Testis (tissue), 3 donors: ENCODE measurements around the gene TPO. TPM values are rescaled to one million over a fixed set of nuclear protein-coding genes. Genes with fewer than 3 reads are reported as not detected.
"Not testable (repeated sequence)": the region's sequence is repeated elsewhere in the genome, so short reads cannot be mapped to it uniquely, and the experiment has no call there.

Source experiments
- DNase-seq: peaks from one replicate; pipeline ENCODE4 v3.0.0-alpha.2; 2019
- H3K27ac ChIP-seq, 2 donors: fragments of 200-600 bp; sonication (generic); one replicate each; pipeline ENCODE4 v1.5.1; 2019
- H3K27me3 ChIP-seq: fragments of 200-600 bp; sonication (generic); one replicate; pipeline ENCODE4 v1.5.1; 2019
- H3K36me3 ChIP-seq: fragments of 200-600 bp; sonication (generic); one replicate; pipeline ENCODE4 v1.5.1; 2017; ENCODE audit warnings: low read depth; ENCODE audit errors: missing control alignments
- H3K4me1 ChIP-seq: fragments of 200-600 bp; sonication (generic); one replicate; pipeline ENCODE4 v1.5.1; 2019
- H3K4me3 ChIP-seq, 2 donors: fragments of 200-600 bp; sonication (generic); one replicate each; pipeline ENCODE4 v1.5.1; 2017 to 2019
- H3K9me3 ChIP-seq: fragments of 200-600 bp; sonication (generic); one replicate; pipeline ENCODE4 v1.5.1; 2017
- CTCF ChIP-seq, 3 experiments: fragments of 450-650 bp in 2 of 3; fragments of 200-600 bp in 1 of 3; sonication (generic) in 1 of 3; IDR thresholded peaks; one replicate each; pipeline ENCODE4 v1.5.1; 2016 to 2019; ENCODE audit warnings: antibody characterized with exemption in 3 of 3, mild to moderate bottlenecking in 2 of 3, moderate library complexity in 1 of 3
- POLR2A ChIP-seq: fragments of 450-650 bp; IDR thresholded peaks from one replicate; pipeline ENCODE4 v1.6.1; 2017; ENCODE audit warnings: antibody characterized with exemption, mild to moderate bottlenecking, moderate library complexity
- whole genome bisulfite sequencing, 2 donors: methylation state at CpG; one replicate each; pipeline ENCODE4 v1.1.5; 2018; 5-methylcytosine and 5-hydroxymethylcytosine counted together
- intact Hi-C: fragments of 100-400 bp; cut with DNase I; formaldehyde crosslinking; loops from one replicate; pipeline ENCODE4 v1.15.1; 2023; ENCODE audit warnings: low total_unique reads
- polyA plus RNA-seq: library from polyadenylated mRNA; stranded (reverse); fragments of 350-450 nt; fragmentation: Illumina TruSeq; extraction: RNeasy Lipid Tissue Mini Kit (QIAGEN cat#74804); gene quantifications from one replicate; pipeline ENCODE4 v1.2.3, GENCODE V29; 2014; ENCODE audit warnings: low read depth, low replicate concordance; ENCODE audit not compliant: insufficient read depth
- total RNA-seq, 2 donors: library from RNA; depleted of rRNA; stranded (reverse); fragments of >200 nt; gene quantifications; one replicate each; pipeline ENCODE4 v1.2.3, GENCODE V29; 2016

TPO gene
- total and polyA plus RNA-seq, 3 donors from 2014 or later, result 2.9 to 5.6 (median 2.9) TPM

- Histone ChIP-seq H3K4me3 (no peak overlapping the region), H3K27ac (no peak overlapping the region)
- TF ChIP-seq CTCF (IDR thresholded peaks at IDR 0.05) (no peak), POLR2A (no peak)
Observed at GRCh38 chr2:1377473-1377872, 35.8 kb upstream of the TPO start.

GRCh38 chr2:1378456-1379150 is 34.7 kb upstream of the TPO start:
- peaks cover 2% of the 10 kb centered on the region for H3K4me1 ChIP-seq
- 78 to 91% methylated on average over 9 to 17 of the region's 17 CpGs for WGBS, 2 donors
- no peak for DNase-seq
- H3K9me3 ChIP-seq, result no peaks in the 10 kb centered on the region
- intact Hi-C loops, result no loop called here
- no peaks in the 10 kb centered on the region for H3K27me3 ChIP-seq
- no peak overlapping the region for H3K27ac ChIP-seq
- TF ChIP-seq POLR2A (no peak), CTCF (IDR thresholded peaks at IDR 0.05) (no peak)
- no peaks in the 10 kb centered on the region for H3K36me3 ChIP-seq
- H3K4me3 ChIP-seq, result no peak overlapping the region

More at GRCh38 chr2:1377473-1377872, 35.8 kb upstream of the TPO start:
- 90 to 93% methylated on average over 5 to 6 of the region's 6 CpGs for WGBS, 2 donors
- intact Hi-C loops, result no loop called here
- Histone ChIP-seq H3K4me1 (peaks cover 2% of the 10 kb centered on the region), H3K36me3 (no peaks in the 10 kb centered on the region), H3K27me3 (no peaks in the 10 kb centered on the region), H3K9me3 (no peaks in the 10 kb centered on the region)
- no peak for DNase-seq

- H3K36me3 ChIP-seq, result no peaks in the 10 kb centered on the region
- no peak overlapping the region for H3K27ac ChIP-seq
- no peak for DNase-seq
- no peak overlapping the region for H3K4me3 ChIP-seq
- no peaks in the 10 kb centered on the region for H3K27me3 ChIP-seq
- H3K4me1 ChIP-seq, result no peaks in the 10 kb centered on the region
- intact Hi-C loops, result no loop called here
- WGBS, 2 donors, result 91 to 96% methylated on average over 3 of the region's 3 CpGs
- TF ChIP-seq CTCF (IDR thresholded peaks at IDR 0.05) (no peak), POLR2A (no peak)
- no peaks in the 10 kb centered on the region for H3K9me3 ChIP-seq
Observed at GRCh38 chr2:1381644-1382043, 31.6 kb upstream of the TPO start.

GRCh38 chr2:1387954-1388725 is 25.1 kb upstream of the TPO start:
- 90 to 91% methylated on average over 12 to 18 of the region's 18 CpGs for WGBS, 2 donors
- DNase-seq, H3K4me1 ChIP-seq, H3K9me3 ChIP-seq, H3K27me3 ChIP-seq, H3K36me3 ChIP-seq, intact Hi-C loops, H3K4me3 ChIP-seq, H3K27ac ChIP-seq: not testable (repeated sequence)

- H3K27me3 ChIP-seq, intact Hi-C loops, H3K36me3 ChIP-seq, H3K4me3 ChIP-seq, DNase-seq, H3K4me1 ChIP-seq, H3K9me3 ChIP-seq, H3K27ac ChIP-seq: not testable (repeated sequence)
- WGBS, 2 donors, result 93% methylated on average over 6 of the region's 6 CpGs
Observed at GRCh38 chr2:1390118-1390517, 23.1 kb upstream of the TPO start.
